Measurements from ENCODE around the gene PAQR9.

PAQR9 gene

GRCh38 chr3:142987707-142988106, 24.2 kb upstream of the PAQR9 start:
- peak; percentile 82 for DNase-seq

DNA sequence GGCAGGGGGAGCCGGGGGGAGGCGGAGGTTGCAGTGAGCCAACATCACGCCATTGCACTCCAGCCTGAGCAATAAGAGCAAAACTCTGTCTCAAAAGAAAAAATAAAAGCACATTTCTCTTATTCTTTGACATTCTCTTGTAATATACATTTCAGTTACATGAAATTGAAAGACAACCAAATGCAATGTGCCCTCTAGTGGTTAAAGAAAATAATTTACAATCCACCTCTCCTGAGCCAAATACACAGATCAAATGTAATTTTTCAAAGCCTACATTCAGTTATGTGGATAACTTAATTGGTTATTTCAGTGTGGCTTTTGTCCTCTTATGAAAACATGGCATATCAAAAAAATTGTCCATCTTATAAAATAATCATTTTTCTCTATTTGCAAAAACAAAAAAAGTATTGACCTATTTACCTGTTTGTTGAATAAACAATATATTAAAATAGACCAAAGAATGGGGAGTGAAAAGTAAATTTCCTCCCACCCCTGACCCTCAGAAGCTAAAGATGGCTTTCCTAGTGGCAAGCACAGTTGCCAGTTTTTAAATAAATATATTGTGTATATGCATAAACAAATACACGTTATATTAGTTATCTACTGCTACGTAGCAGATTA, 23.7 kb upstream of the PAQR9 start:
- Histone ChIP-seq H3K4me3 (ENCODE audit: low read depth, low read length) (no peak overlapping the region), H3K27me3 (replicated peaks) (no peaks in the 10 kb centered on the region), H3K27ac (peak overlapping the region; percentile 54), H3K36me3 (replicated peaks) (no peaks in the 10 kb centered on the region)
- DNase-seq: peak; percentile 10
- TF ChIP-seq, protein P1, sequence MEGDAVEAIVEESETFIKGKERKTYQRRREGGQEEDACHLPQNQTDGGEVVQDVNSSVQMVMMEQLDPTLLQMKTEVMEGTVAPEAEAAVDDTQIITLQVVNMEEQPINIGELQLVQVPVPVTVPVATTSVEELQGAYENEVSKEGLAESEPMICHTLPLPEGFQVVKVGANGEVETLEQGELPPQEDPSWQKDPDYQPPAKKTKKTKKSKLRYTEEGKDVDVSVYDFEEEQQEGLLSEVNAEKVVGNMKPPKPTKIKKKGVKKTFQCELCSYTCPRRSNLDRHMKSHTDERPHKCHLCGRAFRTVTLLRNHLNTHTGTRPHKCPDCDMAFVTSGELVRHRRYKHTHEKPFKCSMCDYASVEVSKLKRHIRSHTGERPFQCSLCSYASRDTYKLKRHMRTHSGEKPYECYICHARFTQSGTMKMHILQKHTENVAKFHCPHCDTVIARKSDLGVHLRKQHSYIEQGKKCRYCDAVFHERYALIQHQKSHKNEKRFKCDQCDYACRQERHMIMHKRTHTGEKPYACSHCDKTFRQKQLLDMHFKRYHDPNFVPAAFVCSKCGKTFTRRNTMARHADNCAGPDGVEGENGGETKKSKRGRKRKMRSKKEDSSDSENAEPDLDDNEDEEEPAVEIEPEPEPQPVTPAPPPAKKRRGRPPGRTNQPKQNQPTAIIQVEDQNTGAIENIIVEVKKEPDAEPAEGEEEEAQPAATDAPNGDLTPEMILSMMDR (IDR thresholded peaks at IDR 0.05; ENCODE audit: low read depth, low read length, missing control alignments): peak; percentile 29
- in situ Hi-C loops (cut with HindIII; ENCODE audit: low pct_ligation_motif_present, low sequenced_read_pairs): no loop called here

More at GRCh38 chr3:142987707-142988106, 24.2 kb upstream of the PAQR9 start:
- no peaks in the 10 kb centered on the region for H3K36me3 ChIP-seq (replicated peaks)
- in situ Hi-C loops (cut with HindIII; ENCODE audit: low pct_ligation_motif_present, low sequenced_read_pairs): no loop called here
- no peaks in the 10 kb centered on the region for H3K27me3 ChIP-seq (replicated peaks)
- TF ChIP-seq, protein P1 (IDR thresholded peaks at IDR 0.05; ENCODE audit: low read depth, low read length, missing control alignments): no peak
- peak overlapping the region; percentile 54 for H3K27ac ChIP-seq
- H3K4me3 ChIP-seq (ENCODE audit: low read depth, low read length): no peak overlapping the region

- TF ChIP-seq, protein P1 (IDR thresholded peaks at IDR 0.05; ENCODE audit: low read depth, low read length, missing control alignments): no peak
- no peak overlapping the region for H3K27ac ChIP-seq
- DNase-seq: no peak
These were observed 20.8 kb upstream of the PAQR9 start for GRCh38 chr3:142984255-142984654.

DNA sequence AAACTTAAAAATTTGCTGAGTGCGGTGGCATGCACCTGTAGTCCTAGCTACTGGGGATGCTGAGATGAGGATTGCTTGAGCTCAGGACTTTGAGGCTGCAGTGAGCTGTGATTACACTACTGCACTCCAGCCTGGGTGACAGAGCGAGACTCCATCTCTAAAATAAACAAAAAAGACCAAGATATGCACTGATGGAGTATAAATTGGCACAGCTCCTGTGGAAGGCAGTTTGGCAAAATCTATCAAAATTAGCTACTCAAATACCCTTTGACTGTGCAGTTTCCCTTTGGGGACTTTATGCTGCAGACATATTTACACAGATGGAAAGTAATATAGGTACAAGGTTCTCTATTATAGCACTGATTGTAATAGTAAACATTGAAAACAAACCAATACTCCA, 19.8 kb upstream of the PAQR9 start:
- H3K4me3 ChIP-seq (ENCODE audit: low read depth, low read length): no peak overlapping the region
- TF ChIP-seq, protein P1 (IDR thresholded peaks at IDR 0.05; ENCODE audit: low read depth, low read length, missing control alignments): no peak
- H3K36me3 ChIP-seq (replicated peaks): no peaks in the 10 kb centered on the region
- in situ Hi-C loops (cut with HindIII; ENCODE audit: low pct_ligation_motif_present, low sequenced_read_pairs): no loop called here
- no peaks in the 10 kb centered on the region for H3K27me3 ChIP-seq (replicated peaks)
- no peak for DNase-seq
- no peak overlapping the region for H3K27ac ChIP-seq

More at GRCh38 chr3:142984255-142984654, 20.8 kb upstream of the PAQR9 start:
- Histone ChIP-seq H3K4me3 (ENCODE audit: low read depth, low read length) (no peak overlapping the region), H3K27me3 (replicated peaks) (no peaks in the 10 kb centered on the region), H3K36me3 (replicated peaks) (no peaks in the 10 kb centered on the region)
- in situ Hi-C loops (cut with HindIII; ENCODE audit: low pct_ligation_motif_present, low sequenced_read_pairs): no loop called here

DNA sequence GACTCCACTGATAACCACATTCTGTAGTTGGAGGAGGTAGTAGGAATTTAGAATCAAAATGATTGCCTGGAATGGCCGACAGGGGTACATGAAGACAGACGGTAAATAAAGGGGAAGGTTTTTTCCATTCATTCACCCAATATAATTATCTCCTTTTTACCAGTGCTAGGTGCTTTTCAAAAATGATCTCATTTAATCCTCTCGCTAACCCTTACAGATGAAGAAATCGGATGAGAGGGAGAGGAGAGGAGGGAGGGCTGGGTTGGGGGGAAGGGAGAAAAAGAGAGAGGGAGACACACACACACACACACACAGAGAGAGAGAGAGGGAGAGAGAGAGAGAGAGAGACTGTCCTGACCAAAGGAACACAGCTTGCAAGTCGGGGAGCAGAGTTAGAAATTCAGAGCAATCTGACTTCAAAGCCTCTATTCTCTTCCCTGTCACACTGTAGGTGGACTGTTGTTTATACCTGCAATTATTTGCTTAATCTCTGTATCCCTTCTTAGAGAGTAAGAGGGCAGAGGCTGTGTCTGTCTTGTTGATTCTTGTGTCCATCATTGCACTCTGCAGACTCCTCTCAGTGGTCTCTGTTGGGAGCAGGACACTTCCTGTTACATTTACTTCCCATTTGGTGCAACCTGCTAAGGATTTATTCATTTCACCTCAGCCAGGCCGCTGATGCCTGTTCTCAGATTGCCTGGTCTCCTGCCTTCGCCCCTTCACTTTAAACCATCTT, 18.7 kb upstream of the PAQR9 start:
- H3K27ac ChIP-seq: no peak overlapping the region
- no peak for DNase-seq
- no peak overlapping the region for H3K4me3 ChIP-seq (ENCODE audit: low read depth, low read length)
- TF ChIP-seq, protein P1 (IDR thresholded peaks at IDR 0.05; ENCODE audit: low read depth, low read length, missing control alignments): no peak
- in situ Hi-C loops (cut with HindIII; ENCODE audit: low pct_ligation_motif_present, low sequenced_read_pairs): no loop called here
- H3K36me3 ChIP-seq (replicated peaks): no peaks in the 10 kb centered on the region
- no peaks in the 10 kb centered on the region for H3K27me3 ChIP-seq (replicated peaks)

Data from brain microvascular endothelial cell (primary cell).